ENCODE measurements around the gene BUD31.
"Not testable (repeated sequence)": the region's sequence is repeated elsewhere in the genome, so short reads cannot be mapped to it uniquely, and the experiment has no call there.

Gene BUD31

DNA sequence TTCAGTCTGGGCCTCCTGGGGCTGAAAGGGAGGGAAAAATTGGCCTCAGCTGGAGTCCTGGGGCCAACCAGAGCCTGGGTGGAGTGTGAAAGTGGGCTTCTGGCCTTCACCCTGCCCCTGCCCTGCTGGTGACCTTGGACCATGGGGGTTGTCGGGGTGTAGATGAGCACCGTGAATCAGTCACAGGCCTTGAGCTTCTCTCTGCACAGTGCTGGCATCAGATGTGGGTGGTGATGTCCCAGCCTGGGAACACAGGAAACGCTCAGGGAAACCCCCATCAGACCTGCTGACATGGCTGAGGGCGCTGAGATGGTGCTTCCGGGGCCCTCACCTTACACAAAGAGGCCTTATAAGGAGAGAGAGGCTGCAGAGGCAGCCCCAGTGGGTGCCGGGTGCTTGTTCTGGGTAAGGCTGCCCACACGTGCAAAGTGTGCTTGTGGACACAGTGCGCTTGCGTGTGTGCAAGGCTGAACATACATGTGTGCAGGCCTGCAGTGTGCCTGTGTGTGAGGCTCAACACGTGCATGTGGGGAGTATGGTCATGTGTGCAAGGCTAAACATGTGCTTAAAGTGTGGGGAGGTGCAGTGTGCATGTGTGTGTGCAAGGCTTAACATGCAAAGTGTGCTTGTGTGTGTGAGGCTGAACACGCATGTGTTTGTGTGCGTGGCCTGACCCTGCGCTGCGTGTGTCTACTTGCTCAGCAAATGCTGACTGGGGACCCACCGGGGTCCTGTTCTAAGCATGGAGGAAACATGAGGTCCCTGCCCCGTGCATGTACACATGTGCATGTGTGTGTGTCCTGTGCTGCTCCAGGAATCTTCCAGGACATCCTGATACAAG lies 27.7 kb upstream of the BUD31 start:
- DNase-seq (ENCODE audit: low read depth), result peak; percentile 88

DNA sequence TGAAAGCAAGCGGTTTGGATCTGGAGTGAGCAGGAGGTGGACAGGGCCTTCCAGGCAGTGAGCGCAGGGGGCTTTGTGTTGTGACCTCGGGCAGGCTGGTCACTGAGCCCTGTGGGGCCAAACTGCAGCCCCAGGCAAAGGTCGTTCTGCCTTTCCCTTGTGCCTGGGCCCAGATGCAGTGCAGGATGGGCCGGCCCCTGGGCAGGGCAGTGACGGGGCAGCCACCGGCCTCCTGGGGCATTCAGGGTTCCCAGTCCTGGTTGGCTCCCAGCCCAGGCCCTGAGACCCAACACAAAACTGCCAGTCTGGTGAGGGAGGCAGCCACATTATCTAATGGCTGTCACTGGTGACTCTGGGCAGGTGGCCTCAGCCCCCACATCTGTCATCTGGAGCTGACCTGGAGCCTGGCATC lies 27.1 kb upstream of the BUD31 start:
- no peak for DNase-seq (ENCODE audit: low read depth)

DNA sequence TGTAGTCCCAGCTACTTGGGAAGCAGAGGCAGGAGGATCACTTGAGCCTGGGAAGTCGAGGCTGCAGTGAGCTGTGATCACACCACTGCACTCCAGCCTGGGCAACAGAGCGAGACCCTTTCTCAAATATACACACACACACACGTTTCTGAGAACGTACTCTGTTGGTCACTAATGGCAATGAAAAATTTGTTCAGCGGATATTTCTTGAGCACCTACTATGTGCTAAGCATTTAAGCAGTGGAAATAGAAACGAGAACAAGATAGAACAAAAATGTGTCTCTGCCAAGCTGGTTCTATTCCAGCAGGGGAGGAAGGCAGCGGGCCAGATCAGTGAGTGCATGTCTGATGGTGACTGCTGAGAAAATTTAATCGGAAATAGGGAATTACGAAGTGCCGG lies 25.6 kb upstream of the BUD31 start:
- DNase-seq (ENCODE audit: low read depth), result no peak

DNA sequence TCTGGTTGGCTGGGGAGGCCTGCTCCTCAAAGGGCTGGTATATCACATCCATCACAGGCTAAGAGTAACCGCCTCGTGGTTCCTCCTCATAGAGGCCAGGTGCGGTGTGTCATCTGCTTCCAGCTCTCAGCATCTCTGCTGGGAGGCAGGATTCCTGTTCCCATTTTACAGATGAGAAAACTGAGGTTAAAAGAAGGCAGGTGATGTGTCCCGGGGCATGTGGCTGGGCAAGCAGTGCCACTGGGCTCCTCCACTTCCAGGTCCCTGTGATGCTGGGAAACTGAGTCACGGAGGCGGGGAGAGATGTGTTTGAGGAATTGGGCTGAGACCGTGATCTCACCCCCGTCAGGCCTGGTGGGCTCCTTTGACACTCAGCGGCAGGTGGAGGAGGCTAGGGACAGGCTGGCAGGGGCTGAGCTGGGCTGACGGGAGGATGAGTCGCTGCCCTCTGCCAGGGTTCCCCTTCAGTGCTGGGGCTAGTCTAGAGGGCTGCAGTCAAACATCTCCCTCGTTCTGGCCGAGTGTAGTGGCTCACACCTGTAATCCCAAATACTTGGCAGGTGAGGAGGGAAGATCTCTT lies 24.9 kb upstream of the BUD31 start:
- DNase-seq (ENCODE audit: low read depth), result no peak

DNA sequence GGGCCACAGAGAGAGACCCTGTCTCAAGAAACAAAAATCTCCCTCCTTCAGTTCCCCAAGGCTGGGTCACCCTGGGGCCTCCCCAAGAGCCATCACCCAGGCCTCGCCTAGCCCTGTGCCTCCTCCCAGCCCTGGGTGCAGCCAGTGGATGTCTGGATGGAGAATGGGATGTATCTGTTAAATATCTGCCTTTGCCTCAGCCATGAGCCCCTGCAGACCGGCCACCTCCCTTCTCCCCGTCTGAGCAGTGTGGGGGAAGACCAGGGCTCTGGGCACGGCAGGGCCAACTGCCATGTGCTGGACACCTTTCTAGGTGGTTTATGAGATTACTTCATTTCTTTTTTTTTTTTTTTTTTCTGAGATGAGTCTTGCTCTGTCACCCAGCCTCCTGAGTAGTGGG lies 24.2 kb upstream of the BUD31 start:
- DNase-seq (ENCODE audit: low read depth), result no peak

DNA sequence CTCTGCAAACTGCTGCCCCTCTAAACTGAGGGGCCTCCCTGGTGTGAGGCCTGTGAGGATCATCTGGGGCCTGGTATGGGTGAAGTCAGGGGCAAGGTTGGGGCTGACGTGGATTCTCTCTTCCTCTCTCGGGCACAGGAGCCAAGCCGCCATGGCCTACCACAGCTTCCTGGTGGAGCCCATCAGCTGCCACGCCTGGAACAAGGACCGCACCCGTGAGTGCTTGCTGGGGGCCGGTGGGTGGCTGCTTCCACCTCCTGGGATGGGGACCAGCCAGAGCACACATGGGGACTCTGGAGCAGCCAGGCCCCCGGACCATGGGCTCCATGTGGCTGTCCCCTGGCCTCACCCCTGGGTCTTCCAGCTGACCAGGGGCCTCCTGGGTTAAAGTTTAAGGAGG lies 23.2 kb upstream of the BUD31 start:
- no peak for DNase-seq (ENCODE audit: low read depth)

DNA sequence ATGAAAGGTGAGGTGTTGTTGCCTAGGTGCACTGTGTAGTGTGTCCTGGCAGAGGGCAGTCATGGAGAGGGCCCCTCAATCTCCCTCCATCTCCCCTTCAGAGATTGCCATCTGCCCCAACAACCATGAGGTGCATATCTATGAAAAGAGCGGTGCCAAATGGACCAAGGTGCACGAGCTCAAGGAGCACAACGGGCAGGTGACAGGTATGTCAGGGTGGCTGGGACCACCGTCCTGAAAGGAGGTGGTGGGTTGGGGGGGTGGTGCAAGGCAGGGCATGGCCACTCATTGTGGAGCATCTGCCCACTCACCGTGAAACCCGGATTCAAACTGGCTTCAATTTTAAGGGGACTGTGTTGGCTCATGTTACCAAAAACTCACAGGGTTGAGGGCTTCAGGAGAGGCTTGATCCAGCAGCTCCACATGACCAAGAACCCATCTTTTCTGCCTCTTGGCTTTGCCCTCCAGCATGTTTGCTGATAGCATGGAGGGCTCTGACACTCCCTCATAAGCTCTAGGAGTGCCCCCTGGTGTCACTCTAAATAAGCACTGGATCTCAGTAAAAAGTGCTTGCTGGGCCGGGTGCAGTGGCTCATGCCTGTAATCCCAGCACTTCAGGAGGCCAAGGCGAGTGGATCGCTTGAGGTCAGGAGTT lies 22.1 kb upstream of the BUD31 start:
- no peak for DNase-seq (ENCODE audit: low read depth)

DNA sequence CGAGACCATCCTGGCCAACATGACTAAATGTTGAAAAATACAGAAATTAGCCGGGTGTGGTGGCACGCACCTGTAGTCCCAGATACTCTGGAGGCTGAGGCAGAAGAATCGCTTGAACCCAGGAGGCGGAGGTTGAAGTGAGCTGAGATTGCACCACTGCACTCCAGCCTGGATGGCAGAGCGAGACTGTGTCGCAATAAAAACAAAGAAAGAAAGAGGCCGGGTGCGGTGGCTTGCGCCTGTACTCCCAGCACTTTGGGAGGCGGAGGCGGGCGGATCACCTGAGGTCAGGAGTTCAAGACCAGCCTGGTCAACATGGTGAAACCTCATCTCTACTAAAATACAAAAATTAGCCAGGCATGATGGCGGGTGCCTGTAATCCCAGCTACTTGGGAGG lies 21.5 kb upstream of the BUD31 start:
- not testable (repeated sequence) for DNase-seq (ENCODE audit: low read depth)

DNA sequence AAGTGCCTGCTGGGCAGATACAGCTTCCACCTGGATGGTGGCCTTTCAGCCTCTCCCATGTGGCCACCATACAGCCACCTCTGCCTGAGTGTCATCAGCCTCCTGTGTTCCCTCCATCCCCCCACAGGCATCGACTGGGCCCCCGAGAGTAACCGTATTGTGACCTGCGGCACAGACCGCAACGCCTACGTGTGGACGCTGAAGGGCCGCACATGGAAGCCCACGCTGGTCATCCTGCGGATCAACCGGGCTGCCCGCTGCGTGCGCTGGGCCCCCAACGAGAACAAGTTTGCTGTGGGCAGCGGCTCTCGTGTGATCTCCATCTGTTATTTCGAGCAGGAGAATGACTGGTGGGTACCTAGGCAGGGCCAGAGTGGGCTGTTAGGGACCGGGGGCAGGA lies 20.9 kb upstream of the BUD31 start:
- no peak for DNase-seq (ENCODE audit: low read depth)

DNA sequence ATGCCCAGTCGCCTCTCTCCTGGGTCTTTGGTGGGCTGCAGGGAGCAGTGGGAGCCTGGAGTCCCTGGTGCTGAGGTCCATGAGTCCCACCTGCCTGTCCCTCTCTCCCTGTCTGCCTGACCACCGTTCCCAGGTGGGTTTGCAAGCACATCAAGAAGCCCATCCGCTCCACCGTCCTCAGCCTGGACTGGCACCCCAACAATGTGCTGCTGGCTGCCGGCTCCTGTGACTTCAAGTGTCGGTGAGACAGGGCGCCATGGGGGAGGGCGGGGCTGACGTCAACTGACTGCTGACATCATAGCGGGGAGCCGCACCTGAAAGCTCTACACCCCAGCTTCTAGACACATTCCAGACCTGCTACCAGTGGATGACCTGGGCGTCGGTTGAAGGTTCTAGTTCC lies 19.0 kb upstream of the BUD31 start:
- no peak for DNase-seq (ENCODE audit: low read depth)

DNA sequence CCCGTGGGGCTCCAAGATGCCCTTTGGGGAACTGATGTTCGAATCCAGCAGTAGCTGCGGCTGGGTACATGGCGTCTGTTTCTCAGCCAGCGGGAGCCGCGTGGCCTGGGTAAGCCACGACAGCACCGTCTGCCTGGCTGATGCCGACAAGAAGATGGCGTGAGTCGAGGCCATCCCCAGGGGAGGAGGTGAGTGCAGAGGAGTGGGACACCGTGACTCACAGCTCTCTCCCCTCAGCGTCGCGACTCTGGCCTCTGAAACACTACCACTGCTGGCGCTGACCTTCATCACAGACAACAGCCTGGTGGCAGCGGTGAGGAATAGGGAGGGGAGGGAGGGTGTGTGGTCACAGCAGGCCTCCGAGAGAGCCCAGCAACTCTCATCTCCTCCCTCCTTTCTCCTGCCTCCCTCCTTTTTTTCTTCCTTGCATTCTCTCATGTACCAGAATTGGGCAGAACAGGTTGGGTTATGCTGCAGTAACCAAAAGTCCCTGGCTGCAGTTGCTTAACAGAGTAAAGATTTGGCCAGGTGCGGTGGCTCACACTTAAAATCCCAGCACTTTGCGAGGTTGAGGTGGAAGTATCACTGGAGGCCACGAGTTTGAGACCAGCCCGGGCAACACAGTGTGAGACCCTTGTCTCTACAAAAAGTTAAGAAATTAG lies 17.7 kb upstream of the BUD31 start:
- DNase-seq (ENCODE audit: low read depth), result no peak

DNA sequence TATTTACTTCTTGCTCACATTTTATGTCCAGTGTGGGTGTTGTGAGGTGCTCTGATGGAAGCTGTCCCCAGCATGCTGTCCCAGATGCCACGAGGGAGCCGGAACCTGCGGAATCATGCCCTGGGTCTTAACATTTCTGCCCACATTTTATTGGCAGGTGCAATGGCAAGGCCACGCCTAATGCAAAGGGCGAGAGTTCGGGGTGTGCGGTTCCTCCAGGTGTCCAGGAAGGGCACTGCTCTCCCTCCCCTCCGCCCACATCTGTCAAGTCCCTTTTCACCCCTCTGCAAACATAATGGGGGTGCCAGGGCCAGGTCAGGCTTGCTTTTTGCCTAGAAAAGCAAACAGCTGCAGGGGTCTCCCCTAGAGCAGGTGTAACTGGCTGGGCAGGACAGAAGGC lies 16.7 kb upstream of the BUD31 start:
- DNase-seq (ENCODE audit: low read depth), result no peak

DNA sequence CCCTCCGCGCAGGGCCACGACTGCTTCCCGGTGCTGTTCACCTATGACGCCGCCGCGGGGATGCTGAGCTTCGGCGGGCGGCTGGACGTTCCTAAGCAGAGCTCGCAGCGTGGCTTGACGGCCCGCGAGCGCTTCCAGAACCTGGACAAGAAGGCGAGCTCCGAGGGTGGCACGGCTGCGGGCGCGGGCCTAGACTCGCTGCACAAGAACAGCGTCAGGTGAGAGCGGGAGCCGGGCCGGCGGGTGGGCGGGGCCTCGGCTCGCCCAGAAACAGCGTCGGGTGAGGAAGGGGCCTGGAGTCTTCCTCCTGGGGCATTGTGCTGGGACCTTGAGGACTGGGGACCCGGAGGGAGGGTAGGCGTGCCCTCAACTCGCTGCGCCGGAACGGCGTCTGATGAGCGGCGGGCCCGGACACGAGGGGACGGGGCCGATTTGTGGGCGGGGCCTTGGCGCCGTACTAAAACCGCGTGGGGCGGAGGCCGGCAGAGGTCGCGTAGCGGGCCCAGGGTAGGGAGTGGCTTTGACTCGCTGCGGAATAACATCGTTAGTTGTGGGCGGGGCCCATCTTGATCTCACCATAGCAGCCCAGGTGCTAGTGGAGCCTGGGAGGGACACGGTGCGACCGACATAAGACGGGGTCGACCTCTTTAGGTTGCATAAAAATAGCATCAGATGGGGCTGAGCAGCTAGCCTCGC lies 16.0 kb upstream of the BUD31 start:
- DNase-seq (ENCODE audit: low read depth), result peak; percentile 71

DNA sequence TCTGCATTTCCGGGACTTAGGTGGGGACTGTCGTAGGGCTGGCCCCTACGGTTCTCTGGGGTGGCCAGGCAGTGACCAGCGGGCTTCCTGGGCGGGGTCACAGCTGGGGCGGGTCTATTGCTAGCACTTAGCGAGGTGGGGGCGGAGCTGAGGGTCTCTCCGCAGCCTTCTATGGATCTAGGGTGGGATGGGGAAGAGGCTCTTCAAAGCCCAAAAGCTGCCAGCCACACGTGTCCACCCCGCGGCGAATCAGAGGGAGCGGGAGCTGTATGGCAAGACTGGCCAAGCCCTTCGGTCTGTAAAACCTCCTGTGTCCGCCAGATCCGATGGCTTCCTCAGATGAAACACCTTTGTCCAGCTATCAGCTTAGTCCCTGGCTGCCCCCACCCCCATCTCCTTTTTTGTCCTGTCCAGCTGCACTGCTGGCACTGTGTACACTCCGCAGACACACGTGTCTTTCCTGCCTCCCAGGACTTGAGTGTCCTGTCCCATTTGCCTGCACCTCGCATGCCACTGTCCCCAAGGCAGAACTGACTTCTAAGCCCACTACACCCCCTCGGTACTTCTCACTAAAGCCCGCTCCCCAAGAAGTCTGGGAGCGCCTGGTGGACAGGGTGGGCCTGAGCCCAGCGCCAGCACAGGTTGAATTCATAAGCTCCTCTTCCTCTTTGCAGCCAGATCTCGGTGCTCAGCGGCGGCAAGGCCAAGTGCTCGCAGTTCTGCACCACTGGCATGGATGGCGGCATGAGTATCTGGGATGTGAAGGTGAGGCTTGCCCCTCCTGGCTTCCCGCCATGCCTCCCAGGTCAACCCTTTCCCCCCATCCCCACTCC lies 15.2 kb upstream of the BUD31 start:
- DNase-seq (ENCODE audit: low read depth), result no peak

DNA sequence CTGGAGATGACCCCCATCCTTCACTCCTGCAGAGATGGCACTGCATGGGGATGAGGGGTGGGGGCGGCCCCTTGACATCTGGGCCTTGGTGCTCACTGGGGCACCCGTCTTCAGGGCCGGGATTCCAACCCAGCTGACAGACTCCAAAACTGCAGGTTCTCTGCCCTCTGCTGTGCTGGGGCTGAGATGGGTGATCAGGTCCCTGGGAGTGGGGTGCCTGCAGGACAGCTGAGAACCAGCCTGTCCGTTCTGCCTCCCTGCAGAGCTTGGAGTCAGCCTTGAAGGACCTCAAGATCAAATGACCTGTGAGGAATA lies 14.6 kb upstream of the BUD31 start:
- DNase-seq (ENCODE audit: low read depth), result no peak

DNA sequence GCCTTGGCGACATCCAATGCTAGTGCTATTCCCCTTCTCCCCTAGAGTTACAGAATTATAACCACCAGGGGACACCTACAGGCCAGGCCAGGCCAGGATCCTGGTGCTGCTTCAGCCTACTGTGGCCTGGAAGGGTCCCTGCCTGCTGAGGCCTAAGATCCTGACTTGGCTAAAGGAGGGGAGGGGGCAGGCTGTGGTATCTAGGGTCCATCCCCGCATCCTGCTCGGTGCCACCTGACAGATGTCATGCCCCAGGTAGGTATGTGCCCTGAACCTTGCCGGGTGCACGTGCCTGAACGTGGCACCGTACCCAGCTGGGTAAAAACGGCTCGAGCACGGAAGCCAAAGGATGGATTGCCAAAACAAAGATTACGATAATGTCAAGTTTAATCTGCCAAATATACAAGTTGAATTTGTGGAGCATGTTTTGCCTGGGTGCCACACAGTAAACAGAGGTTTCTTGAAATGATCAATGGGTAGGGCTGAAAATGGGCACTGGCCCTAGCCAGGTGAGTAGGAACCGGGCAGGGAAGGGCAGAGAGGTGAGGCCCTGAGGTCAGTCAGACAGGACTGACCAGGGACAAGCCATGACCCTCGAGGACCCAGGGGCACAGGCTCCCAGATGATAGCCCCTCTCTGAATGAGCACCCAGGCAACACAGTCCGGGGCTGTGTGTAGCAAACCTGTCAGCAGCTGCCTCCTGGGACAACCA lies 13.0 kb upstream of the BUD31 start:
- no peak for DNase-seq (ENCODE audit: low read depth)

DNA sequence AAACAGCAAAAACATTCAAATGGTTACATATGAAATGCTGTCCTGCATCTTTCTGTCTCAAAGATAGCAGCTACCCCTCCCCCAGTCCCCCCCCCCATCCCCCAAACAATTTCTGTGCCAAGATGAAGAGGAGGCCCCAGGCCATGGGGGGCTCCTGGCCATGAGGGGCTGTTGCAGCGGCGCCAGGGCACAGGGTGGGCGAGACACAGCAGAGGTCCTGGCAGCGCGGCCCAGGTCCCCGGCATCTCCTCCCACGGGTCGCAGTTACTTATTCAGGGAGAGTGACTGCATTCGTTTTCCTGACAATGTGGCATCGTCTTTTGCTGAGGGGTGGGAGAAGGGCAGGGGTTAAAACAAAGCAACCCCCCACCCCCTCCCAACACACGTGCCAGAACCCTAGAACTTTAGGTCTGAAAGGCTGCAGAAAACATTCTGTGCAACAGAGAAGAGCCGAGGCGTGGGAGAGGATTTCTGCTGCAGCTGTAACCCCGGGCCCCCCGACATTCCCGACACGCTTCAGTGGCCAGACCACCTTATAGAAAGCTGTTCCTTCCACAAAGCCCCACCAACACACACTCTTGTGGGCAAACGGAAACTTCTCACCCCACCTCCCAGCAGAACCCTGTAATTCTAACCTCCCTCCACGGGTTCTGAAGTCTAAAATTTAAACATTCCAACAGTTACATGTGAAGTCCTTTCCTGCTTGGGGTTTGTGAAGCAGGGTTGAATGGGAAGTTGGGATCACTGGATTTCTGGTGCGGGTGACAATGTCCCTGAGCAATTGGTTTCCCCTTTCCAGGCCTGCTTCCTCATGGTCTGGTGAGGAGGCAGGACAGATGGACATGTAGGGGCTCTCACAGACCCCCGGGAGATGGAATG lies 12.1 kb upstream of the BUD31 start:
- no peak for DNase-seq (ENCODE audit: low read depth)

DNA sequence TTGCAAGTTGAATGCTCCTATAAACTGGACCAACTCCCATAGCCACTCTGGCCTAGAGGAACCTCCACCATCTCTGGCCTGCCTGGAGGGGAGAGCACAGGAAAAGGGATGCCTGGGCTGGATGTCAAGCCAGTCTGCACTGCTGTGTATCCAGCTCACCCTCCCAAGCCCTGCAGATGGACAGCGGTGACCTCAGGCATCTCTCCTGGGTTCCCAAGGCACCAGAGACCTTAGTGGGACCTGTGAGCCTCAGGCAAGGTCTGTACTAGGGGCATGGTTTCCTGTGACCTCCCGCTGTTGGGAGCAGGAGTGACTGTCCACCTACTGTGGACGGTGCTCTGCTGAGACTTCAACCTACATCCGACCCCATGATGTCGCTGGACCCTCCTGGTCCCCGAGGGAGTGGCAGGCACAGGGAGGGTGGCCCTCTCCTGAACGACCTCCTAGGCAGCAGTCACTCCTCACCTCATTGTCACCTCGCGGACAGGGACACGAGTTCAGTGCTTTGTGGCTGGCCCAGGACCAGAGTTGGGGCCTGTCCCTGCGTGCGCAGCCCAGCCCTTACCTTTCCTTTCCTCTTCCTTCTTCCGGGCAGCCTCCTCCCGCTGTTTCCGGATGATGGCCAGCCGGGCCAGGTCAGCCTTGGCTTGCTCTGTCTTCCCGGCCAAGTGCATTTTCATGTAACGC lies 11.3 kb upstream of the BUD31 start:
- no peak for DNase-seq (ENCODE audit: low read depth)

DNA sequence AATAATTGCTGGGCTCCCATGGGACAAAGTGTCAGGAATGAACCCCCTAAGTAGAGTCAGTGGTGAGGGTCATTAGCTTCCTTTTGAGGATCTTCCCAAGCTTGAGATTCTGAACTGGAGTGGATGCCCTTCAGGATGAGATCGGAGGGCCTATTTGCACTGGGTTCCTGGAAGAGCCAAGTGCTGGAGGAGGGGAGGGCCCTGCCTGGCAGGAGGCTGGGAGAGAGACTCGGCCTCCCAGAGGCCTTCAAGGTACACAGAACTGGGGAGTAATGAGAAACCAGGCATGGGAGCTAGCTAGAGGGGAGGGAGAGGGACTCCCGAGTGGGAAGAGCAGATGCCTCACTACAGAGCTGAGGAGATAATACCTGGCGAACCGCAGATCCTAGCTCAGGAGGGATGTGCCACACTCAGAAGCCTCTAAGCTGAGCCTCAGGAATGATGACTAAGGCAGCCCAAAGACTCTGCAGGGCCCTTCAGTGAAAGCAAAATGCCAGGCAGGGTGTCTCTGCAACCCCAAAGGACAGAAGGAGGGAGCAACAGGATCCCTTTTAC lies 9.8 kb upstream of the BUD31 start:
- no peak for DNase-seq (ENCODE audit: low read depth)
